ENCODE data around the gene THAP4.

DNA sequence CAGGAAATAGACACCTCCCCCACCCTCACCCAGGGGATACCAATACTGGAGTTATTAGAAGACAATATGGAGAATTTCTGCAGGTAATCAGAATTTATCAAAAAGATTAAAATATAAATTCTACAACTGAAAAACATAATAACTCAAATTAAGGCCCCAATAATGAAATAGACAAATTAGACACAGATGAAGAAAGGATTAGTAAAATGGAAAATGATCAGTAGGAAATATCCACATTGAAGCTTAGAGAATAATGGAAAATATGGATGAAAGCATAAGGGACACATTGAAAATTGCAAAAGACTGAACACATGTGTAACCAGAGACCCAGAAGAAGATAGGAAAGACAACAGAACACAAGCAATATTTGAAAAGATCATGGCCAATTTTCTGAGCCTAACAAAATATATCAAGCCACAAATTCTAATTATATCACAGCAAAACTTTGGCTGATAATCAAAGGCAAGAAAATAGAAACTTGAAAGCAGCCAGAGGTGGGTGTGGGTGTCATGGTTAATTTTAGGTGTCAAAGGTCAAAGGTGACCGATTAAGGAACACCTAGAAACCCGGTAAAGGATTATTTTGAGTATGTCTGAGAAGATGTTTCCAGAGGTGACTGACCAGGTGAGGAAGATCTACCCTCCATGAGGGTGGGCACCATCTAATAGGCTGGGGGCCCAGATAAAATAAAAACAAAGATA lies 50.2 kb downstream of the THAP4 start:
- TF ChIP-seq ZNF274 (IDR thresholded peaks at IDR 0.05; ENCODE audit: low read depth, low read length) (no peak), YY1 (IDR thresholded peaks at IDR 0.05; ENCODE audit: insufficient read depth, insufficient read length) (no peak), SUZ12 (IDR thresholded peaks at IDR 0.05; ENCODE audit: extremely low read depth, insufficient read depth, insufficient read length) (no peak)

Measured in NT2/D1 (cell line).